ENCODE data around the gene UPK2.

UPK2 gene

DNA sequence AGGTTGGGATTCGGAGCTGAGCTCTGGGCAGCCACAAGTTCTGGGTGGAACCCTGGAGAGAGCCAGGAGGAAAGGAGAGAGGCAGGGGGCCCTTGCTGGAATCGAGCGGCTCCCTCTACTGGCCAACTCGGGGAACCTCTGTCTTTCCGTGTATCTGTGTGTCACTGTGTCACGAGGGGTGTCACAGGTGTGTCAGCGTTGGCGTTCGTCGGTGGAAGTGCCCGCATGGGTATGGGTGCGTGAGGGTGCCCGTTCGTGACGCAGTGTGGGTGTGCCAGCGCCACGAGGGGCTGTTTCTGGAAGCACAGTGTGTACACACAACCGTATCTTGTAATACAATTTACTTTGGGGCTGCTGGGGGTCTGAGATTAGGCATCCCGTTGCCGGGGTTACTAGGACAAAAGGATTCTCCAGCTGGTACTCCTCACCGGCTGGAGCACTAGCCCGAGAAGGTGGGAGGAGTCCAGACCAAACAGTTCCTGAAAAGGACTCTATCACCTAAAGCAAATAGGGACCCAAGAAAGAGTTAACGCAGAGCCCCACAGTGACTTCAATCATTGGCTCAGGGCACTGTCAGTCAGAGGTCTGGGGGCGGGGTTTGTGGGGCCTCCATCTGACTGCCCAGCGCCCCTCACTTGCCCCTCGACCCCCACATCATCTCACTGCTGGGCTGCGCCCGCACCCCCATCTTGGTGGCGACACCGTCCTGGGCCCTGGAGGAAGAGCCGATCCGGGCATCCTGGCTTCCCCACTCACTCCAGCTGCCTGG is 27.8 kb upstream of the UPK2 start:
- Histone ChIP-seq H3K27me3 (ENCODE audit: control insufficient read depth, low read length) (no peaks in the 10 kb centered on the region), H3K9me3 (ENCODE audit: control insufficient read depth, insufficient read depth, low read length) (no peaks in the 10 kb centered on the region), H3K36me3 (ENCODE audit: control insufficient read depth, low read length) (no peaks in the 10 kb centered on the region), H3K4me3 (ENCODE audit: low read length) (peak overlapping the region; percentile 88), H4K20me1 (ENCODE audit: control insufficient read depth, insufficient read depth, low read depth, low read length) (no peaks in the 10 kb centered on the region), H3K27ac (ENCODE audit: low read depth, low read length) (peak overlapping the region; percentile 90), H3K9me2 (replicated peaks; ENCODE audit: control insufficient read depth, low read length) (no peaks in the 10 kb centered on the region), H3K4me2 (ENCODE audit: low read length) (peak overlapping the region; percentile 89), H3K4me1 (ENCODE audit: control insufficient read depth, low read length) (peaks cover 69% of the 10 kb centered on the region), H3F3A (ENCODE audit: control insufficient read depth, insufficient read depth) (peaks cover 24% of the 10 kb centered on the region), H3K79me2 (ENCODE audit: control insufficient read depth, low read length) (peaks cover 20% of the 10 kb centered on the region)
- TF ChIP-seq EZH2phosphoT487 (IDR thresholded peaks at IDR 0.05; ENCODE audit: borderline replicate concordance, low read length) = no peak
- peak; percentile 97 for TF ChIP-seq CTCF (IDR thresholded peaks at IDR 0.05; ENCODE audit: low read depth, low read length, poor library complexity, severe bottlenecking)

DNA sequence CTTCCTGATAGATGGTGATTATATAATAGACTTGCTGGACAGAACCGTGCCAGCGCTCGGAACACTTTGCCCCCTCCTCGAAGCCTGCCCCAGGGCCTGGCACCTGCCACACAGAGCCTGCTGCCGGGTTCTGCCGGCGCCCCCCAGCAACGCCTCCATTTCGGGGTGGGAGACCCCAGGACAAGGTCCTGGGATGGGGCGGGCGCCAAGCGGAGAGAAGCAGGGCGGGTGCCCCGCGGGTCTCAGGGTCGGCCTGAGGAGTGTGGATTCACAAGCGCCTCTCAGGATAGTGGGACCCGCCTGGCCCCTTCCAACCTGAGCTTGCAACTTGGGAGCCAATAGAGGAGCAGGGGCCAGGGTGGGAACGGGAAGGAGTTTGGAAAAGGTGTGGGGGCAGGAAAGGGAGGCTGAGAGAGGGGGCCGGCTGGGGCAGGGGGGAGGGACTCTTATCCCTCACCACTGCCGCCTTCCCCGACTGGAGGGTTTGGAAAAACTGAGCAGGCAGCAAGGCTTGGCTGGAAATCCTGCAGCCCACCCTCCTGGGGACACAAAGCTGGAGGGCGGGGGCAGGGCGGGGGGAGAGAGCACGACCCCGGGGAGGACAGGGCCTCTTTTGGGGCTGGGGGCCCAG is 27.1 kb upstream of the UPK2 start:
- H3K9me3 ChIP-seq (ENCODE audit: control insufficient read depth, insufficient read depth, low read length) = no peaks in the 10 kb centered on the region
- peaks cover 24% of the 10 kb centered on the region for H3F3A ChIP-seq (ENCODE audit: control insufficient read depth, insufficient read depth)
- H4K20me1 ChIP-seq (ENCODE audit: control insufficient read depth, insufficient read depth, low read depth, low read length) = no peaks in the 10 kb centered on the region
- no peaks in the 10 kb centered on the region for H3K9me2 ChIP-seq (replicated peaks; ENCODE audit: control insufficient read depth, low read length)
- H3K4me2 ChIP-seq (ENCODE audit: low read length) = peak overlapping the region; percentile 89
- peaks cover 13% of the 10 kb centered on the region for H3K79me2 ChIP-seq (ENCODE audit: control insufficient read depth, low read length)
- no peaks in the 10 kb centered on the region for H3K27me3 ChIP-seq (ENCODE audit: control insufficient read depth, low read length)
- H3K36me3 ChIP-seq (ENCODE audit: control insufficient read depth, low read length) = no peaks in the 10 kb centered on the region
- H3K27ac ChIP-seq (ENCODE audit: low read depth, low read length) = peak overlapping the region; percentile 90
- H3K4me1 ChIP-seq (ENCODE audit: control insufficient read depth, low read length) = peaks cover 65% of the 10 kb centered on the region
- TF ChIP-seq CTCF (IDR thresholded peaks at IDR 0.05; ENCODE audit: low read depth, low read length, poor library complexity, severe bottlenecking) (no peak), EZH2phosphoT487 (IDR thresholded peaks at IDR 0.05; ENCODE audit: borderline replicate concordance, low read length) (no peak)
- H3K4me3 ChIP-seq (ENCODE audit: low read length) = peak overlapping the region; percentile 88

DNA sequence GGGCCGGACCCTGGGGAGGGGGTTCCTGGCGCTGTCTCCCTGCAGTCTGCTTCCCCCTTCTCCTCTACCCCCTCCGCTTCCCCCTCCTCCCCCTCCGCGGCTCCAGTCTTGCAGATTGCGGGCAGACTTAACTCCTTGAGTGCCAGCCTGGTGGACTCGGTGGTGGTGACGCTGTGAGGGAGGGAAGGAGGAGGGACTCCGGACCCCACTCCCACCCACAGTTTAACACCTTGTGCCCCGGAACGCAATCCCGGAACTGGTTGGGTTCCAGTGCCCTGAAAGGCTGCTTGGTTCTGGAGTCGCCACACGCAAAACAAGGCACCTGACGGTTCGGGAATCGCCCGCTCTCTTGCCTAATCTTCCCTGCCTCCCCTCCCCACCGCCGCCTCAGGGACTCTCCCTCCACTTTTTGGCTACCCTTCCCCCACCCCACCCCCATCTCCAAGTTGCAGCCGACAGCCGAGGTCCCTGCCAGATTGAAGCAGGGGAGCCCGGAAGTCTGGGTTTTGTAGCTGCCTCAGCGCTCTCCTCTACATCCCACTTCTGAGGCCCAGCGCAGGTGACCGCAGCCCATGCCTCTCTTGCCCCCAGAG is 26.5 kb upstream of the UPK2 start:
- Histone ChIP-seq H3K27ac (ENCODE audit: low read depth, low read length) (peak overlapping the region; percentile 90), H3K79me2 (ENCODE audit: control insufficient read depth, low read length) (peaks cover 7% of the 10 kb centered on the region), H3K27me3 (ENCODE audit: control insufficient read depth, low read length) (no peaks in the 10 kb centered on the region), H3F3A (ENCODE audit: control insufficient read depth, insufficient read depth) (peaks cover 24% of the 10 kb centered on the region), H3K4me1 (ENCODE audit: control insufficient read depth, low read length) (peaks cover 65% of the 10 kb centered on the region), H3K36me3 (ENCODE audit: control insufficient read depth, low read length) (no peaks in the 10 kb centered on the region), H3K4me3 (ENCODE audit: low read length) (peak overlapping the region; percentile 88), H3K9me3 (ENCODE audit: control insufficient read depth, insufficient read depth, low read length) (no peaks in the 10 kb centered on the region), H4K20me1 (ENCODE audit: control insufficient read depth, insufficient read depth, low read depth, low read length) (no peaks in the 10 kb centered on the region), H3K4me2 (ENCODE audit: low read length) (peak overlapping the region; percentile 89), H3K9me2 (replicated peaks; ENCODE audit: control insufficient read depth, low read length) (no peaks in the 10 kb centered on the region)
- TF ChIP-seq CTCF (IDR thresholded peaks at IDR 0.05; ENCODE audit: low read depth, low read length, poor library complexity, severe bottlenecking) (no peak), EZH2phosphoT487 (IDR thresholded peaks at IDR 0.05; ENCODE audit: borderline replicate concordance, low read length) (no peak)

Data from DOHH2 (cell line).